GM04503 (cell line): ENCODE measurements around the gene RASA3.
"Not testable (repeated sequence)": the region's sequence is repeated elsewhere in the genome, so short reads cannot be mapped to it uniquely, and the experiment has no call there.

Experiments
- DNase-seq: peaks from one replicate; pipeline ENCODE4 v3.0.0-alpha.2; 2012; ENCODE audit warnings: low read depth

Gene RASA3

GRCh38 chr13:114155926-114156883 lies 23.8 kb upstream of the RASA3 start:
- no peak for DNase-seq

- DNase-seq: no peak
Observed at GRCh38 chr13:114155320-114155719, 22.9 kb upstream of the RASA3 start.

DNA sequence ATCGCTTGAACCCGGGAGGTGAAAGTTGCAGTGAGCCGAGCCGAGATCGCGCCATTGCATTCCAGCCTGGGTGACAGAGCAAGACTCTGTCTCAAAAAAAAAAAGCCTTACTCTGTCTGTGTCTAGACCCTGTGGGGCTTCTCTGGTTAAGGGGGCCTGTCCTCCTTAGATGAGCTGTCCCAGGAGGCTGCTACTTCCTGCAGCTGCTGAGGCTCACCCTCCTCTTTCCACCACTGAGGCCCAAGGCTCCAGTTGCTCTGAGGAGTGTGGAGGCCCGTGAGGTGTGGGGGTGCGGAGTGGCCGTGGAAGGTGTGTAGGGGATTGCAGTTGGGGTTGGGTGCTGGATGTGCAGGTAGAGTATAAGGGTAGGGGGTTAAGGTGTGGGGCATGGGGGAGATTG lies 22.1 kb upstream of the RASA3 start:
- no peak for DNase-seq

- DNase-seq: no peak
Observed at GRCh38 chr13:114153485-114154080, 21.2 kb upstream of the RASA3 start.

- DNase-seq: no peak
Observed at GRCh38 chr13:114152831-114153371, 20.5 kb upstream of the RASA3 start.

- DNase-seq: no peak
Observed at GRCh38 chr13:114152285-114152645, 19.8 kb upstream of the RASA3 start.

GRCh38 chr13:114151565-114152284 lies 19.3 kb upstream of the RASA3 start:
- DNase-seq: no peak

DNA sequence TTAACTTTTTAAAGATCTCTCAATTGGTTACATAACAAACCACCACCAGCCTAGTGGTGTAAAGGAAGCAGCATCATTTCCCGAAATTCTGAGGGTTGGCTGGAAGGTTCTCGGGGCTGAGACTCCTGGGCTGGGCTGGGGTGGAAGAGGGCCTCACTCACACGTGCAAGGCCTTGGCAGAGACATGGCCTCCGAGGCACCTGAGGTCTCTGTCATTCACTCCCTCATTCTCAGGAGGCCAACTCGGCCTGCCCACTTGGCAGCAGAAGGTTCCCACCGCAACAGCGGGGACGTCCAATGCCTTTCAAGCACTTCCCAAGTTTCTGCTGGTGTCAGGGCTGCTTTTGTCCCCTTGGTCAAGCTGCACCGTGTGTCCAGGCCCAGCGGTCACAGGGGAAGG lies 18.6 kb upstream of the RASA3 start:
- DNase-seq: no peak

- no peak for DNase-seq
Observed at GRCh38 chr13:114149774-114150740, 17.6 kb upstream of the RASA3 start.

GRCh38 chr13:114148886-114149285 lies 16.5 kb upstream of the RASA3 start:
- not testable (repeated sequence) for DNase-seq

- DNase-seq: no peak
Observed at GRCh38 chr13:114148521-114148855, 16.1 kb upstream of the RASA3 start.

- DNase-seq: no peak
Observed at GRCh38 chr13:114147803-114148520, 15.5 kb upstream of the RASA3 start.

DNA sequence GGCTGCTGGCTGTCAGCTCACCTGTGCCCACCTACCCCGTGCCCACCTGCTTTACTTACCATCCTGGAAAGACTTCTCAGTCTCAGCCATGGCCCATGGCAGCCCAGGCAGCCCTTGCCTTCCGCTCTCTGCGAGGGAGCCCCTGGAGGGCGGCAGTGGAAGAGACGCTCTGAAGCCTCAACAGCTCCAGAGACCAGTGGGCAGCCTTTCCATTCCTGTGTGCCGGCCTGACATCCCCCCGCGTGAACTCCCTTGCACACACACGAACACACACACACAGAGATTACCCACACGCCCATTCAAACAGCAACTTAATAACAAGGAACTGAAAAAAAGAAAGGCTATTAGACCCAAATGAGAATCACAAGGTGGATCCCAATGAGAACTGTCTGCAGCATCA lies 14.2 kb upstream of the RASA3 start:
- no peak for DNase-seq

- no peak for DNase-seq
Observed at GRCh38 chr13:114146173-114146572, 13.8 kb upstream of the RASA3 start.

GRCh38 chr13:114145722-114146121 lies 13.3 kb upstream of the RASA3 start:
- no peak for DNase-seq

DNA sequence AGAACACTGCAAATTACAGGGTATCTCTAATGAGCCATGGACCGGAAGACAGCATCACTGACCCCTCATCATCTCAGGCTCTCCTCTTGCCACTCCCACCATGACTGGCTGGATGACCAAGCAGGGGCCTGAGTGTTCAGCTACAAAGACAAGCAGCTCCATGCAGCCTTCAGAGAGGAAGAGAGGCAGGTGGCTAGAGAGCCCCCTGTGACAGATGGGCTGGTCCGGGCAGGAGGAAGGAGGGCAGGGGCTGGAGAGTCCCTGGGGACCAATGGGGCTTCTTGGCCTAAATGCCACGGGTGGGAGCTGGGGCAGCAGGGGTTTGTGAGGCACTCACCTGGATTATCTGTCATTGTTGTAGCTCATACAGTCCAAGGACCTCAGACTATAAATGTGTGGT lies 12.8 kb upstream of the RASA3 start:
- DNase-seq: no peak

GRCh38 chr13:114144606-114145244 lies 12.3 kb upstream of the RASA3 start:
- DNase-seq: no peak

GRCh38 chr13:114143806-114144605 lies 11.6 kb upstream of the RASA3 start:
- no peak for DNase-seq
